GM12878 (cell line): ENCODE data around the gene UNC13D. TPM values are rescaled to one million over a fixed set of nuclear protein-coding genes. Genes with fewer than 3 reads are reported as not detected.

ENCODE experiments used
- ATAC-seq: fragments of 200-7000 bp; cut with Tn5 transposase; 3 replicates; pipeline ENCODE4 v1.9.1; 2020; ENCODE audit warnings: mild to moderate bottlenecking, moderate library complexity
- BruUV-seq: library from RNA; stranded (reverse); fragments of 400-500 nt; replicated peaks from 2 replicates; lab custom pipeline; 2021; lab: Mats Ljungman, UMichigan
- CTCF ChIA-PET: fragments of 300-600 bp; sonication (Branson Sonifier 250); formaldehyde crosslinking; extraction: SDS; loops from one replicate; lab custom pipeline; 2021; ENCODE audit warnings: inconsistent platforms; lab: Yijun Ruan, JAX
- POLR2A ChIA-PET: fragments of 350-600 bp; formaldehyde crosslinking; extraction: SDS; loops from one replicate; lab custom pipeline; 2021; ENCODE audit warnings: inconsistent platforms; lab: Charles Lee
- RAD21 ChIA-PET: fragments of 300-600 bp; sonication (Branson Sonifier 250); formaldehyde crosslinking; loops from one replicate; lab custom pipeline; 2023; ENCODE audit warnings: antibody characterized with exemption; ENCODE audit not compliant: unreplicated experiment; lab: Charles Lee
- SMC1A ChIA-PET: fragments of 300-600 bp; sonication (Branson Sonifier 250); formaldehyde crosslinking; loops from one replicate; lab custom pipeline; 2023; ENCODE audit not compliant: unreplicated experiment, uncharacterized antibody; lab: Charles Lee
- DNase-seq: peaks from one replicate; pipeline ENCODE4 v3.0.0-alpha.2; 2011; ENCODE audit warnings: low read depth, low spot score
- FAIRE-seq: peaks from 3 replicates; lab custom pipeline; 2011; peaks lifted over from hg19 to GRCh38; lab: Jason Lieb, UNC
- H2AFZ ChIP-seq: 2 replicates; pipeline ENCODE4 v1.6.0; 2011; ENCODE audit warnings: low read depth, low read length, control low read depth; ENCODE audit not compliant: control insufficient read depth
- H3K27ac ChIP-seq: 2 replicates; pipeline ENCODE4 v1.5.1; 2011; ENCODE audit warnings: control low read depth; ENCODE audit not compliant: control insufficient read depth, insufficient read depth
- H3K27me3 ChIP-seq, 2 experiments: replicated peaks in 1 of 2; 2 replicates each; pipeline versions ENCODE4 v1.6.0 to v1.6.1; 2011; ENCODE audit warnings: low read length in 1 of 2; ENCODE audit not compliant: control insufficient read depth in 2 of 2, insufficient read depth in 2 of 2
- H3K36me3 ChIP-seq, 2 experiments: 2 replicates each; pipeline ENCODE4 v1.5.1; 2011; ENCODE audit warnings: low read length in 1 of 2; ENCODE audit not compliant: control insufficient read depth in 2 of 2, insufficient read depth in 2 of 2
- H3K4me1 ChIP-seq: 2 replicates; pipeline ENCODE4 v1.6.1; 2011; ENCODE audit warnings: mild to moderate bottlenecking, low read length, moderate library complexity, mixed read lengths; ENCODE audit not compliant: control insufficient read depth, insufficient read depth
- H3K4me2 ChIP-seq: 2 replicates; pipeline ENCODE4 v1.6.0; 2011; ENCODE audit warnings: control low read depth; ENCODE audit not compliant: control insufficient read depth, insufficient read depth
- H3K4me3 ChIP-seq: fragments of 200-600 bp; sonication (generic); 2 replicates; pipeline ENCODE4 v1.5.1; 2016
- H3K79me2 ChIP-seq: 2 replicates; pipeline ENCODE4 v1.6.0; 2011; ENCODE audit warnings: low read length; ENCODE audit not compliant: control insufficient read depth, insufficient read depth
- H3K9ac ChIP-seq: 2 replicates; pipeline ENCODE4 v1.8.0; 2011; ENCODE audit warnings: low read length, control low read depth, mixed read lengths; ENCODE audit not compliant: control insufficient read depth, insufficient read depth
- H3K9me3 ChIP-seq: replicated peaks from 3 replicates; pipeline ENCODE4 v1.5.1; 2011; ENCODE audit warnings: mild to moderate bottlenecking, low read length; ENCODE audit not compliant: control insufficient read depth, insufficient read depth
- H4K20me1 ChIP-seq: 2 replicates; pipeline ENCODE4 v1.6.0; 2011; ENCODE audit not compliant: control insufficient read depth, insufficient read depth
- BACH1 ChIP-seq: fragments of 450-650 bp; IDR thresholded peaks from 2 replicates; pipeline ENCODE4 v1.6.1; 2017; ENCODE audit warnings: mild to moderate bottlenecking, borderline replicate concordance
- CBFB ChIP-seq: IDR thresholded peaks from 2 replicates; pipeline ENCODE4 v1.6.1; 2016; ENCODE audit warnings: antibody characterized with exemption, low read depth
- CBX5 ChIP-seq: sonication (generic); IDR thresholded peaks from 2 replicates; pipeline ENCODE4 v1.6.1; 2016; ENCODE audit warnings: low read depth, moderate library complexity, mild to moderate bottlenecking, inconsistent platforms
- EGR1 ChIP-seq, 2 experiments: IDR thresholded peaks; 1 replicate in 1 of 2; 2 replicates in 1 of 2; pipeline ENCODE4 v1.6.1; 2011 to 2012; ENCODE audit warnings: low read depth in 2 of 2, low read length in 2 of 2, borderline replicate concordance in 1 of 2, mild to moderate bottlenecking in 1 of 2, moderate library complexity in 1 of 2
- HCFC1 ChIP-seq: fragments of 150-350 bp; IDR thresholded peaks from 2 replicates; pipeline ENCODE4 v1.6.1; 2014; ENCODE audit warnings: low read length
- POLR2A ChIP-seq: IDR thresholded peaks from 2 replicates; pipeline ENCODE4 v1.6.1; 2011; ENCODE audit warnings: low read depth, mild to moderate bottlenecking, low read length
- POLR2AphosphoS5 ChIP-seq: IDR thresholded peaks from 2 replicates; pipeline ENCODE4 v1.6.1; 2011; ENCODE audit warnings: mild to moderate bottlenecking, low read length, inconsistent platforms
- RAD21 ChIP-seq: IDR thresholded peaks from 2 replicates; pipeline ENCODE4 v1.6.1; 2011; ENCODE audit warnings: mild to moderate bottlenecking, low read depth, low read length, moderate library complexity; ENCODE audit not compliant: insufficient read depth
- RUNX3 ChIP-seq: IDR thresholded peaks from 2 replicates; pipeline ENCODE4 v1.6.1; 2012; ENCODE audit warnings: low read length, inconsistent platforms
- SMC3 ChIP-seq: IDR thresholded peaks from 2 replicates; pipeline ENCODE4 v1.6.1; 2011; ENCODE audit warnings: low read length, improper control_type of control experiment, borderline replicate concordance
- USF2 ChIP-seq: IDR thresholded peaks from 2 replicates; pipeline ENCODE4 v1.6.1; 2011; ENCODE audit warnings: low read depth, low read length, improper control_type of control experiment, borderline replicate concordance
- YY1 ChIP-seq: IDR thresholded peaks from 2 replicates; pipeline ENCODE4 v1.6.1; 2011; ENCODE audit warnings: low read depth, mild to moderate bottlenecking, low read length
- ZNF217 ChIP-seq: fragments of 450-650 bp; IDR thresholded peaks from 2 replicates; pipeline ENCODE4 v1.6.1; 2017; ENCODE audit warnings: antibody characterized with exemption, mild to moderate bottlenecking
- WGBS: methylation state at CpG from one replicate; pipeline ENCODE4 v1.1.6; 2016; ENCODE audit warnings: low lambda C conversion rate; ENCODE audit not compliant: insufficient replicate concordance, insufficient coverage; ENCODE audit errors: missing lambda C conversion rate; 5-methylcytosine and 5-hydroxymethylcytosine counted together
- in situ Hi-C: fragments of 300-500 bp; cut with MboI; formaldehyde crosslinking; loops from 9 replicates; pipeline ENCODE4 v1.14.3; 2018; ENCODE audit warnings: mixed read lengths
- intact Hi-C: fragments of 100-400 bp; cut with micrococcal nuclease; formaldehyde crosslinking; loops from one replicate; pipeline ENCODE4 v1.14.2; 2022; ENCODE audit not compliant: unreplicated experiment
- polyA plus RNA-seq, 11 experiments: library from polyadenylated mRNA; depleted of rRNA in 4 of 11; unstranded in 6 of 11; stranded (reverse) in 5 of 11; fragments of >200 nt; fragmentation: Nextera tagmentation in 4 of 11; fragmentation: Illumina TruSeq in 1 of 11; extraction: Ambion mirVana in 4 of 11; extraction: Trizol in 1 of 11; gene quantifications; 1 replicate in 1 of 11; 2 replicates in 10 of 11; pipeline versions ENCODE4 v1.2.1 to v1.2.3, GENCODE V29; 2011 to 2016; ENCODE audit warnings: inconsistent platforms in 2 of 11, missing spikeins in 2 of 11, low read depth in 1 of 11
- total RNA-seq, 4 experiments: library from RNA; depleted of rRNA in 3 of 4; stranded (reverse); fragments of >200 nt in 3 of 4; fragmentation: Illumina TruSeq in 1 of 4; extraction: Trizol in 1 of 4; gene quantifications; 2 replicates each; pipeline versions ENCODE4 v1.2.1 to v1.2.3, GENCODE V29; 2013 to 2021
- TF ChIP-seq, protein P1 (sequence below), 3 experiments: IDR thresholded peaks in 2 of 3; conservative IDR thresholded peaks in 1 of 3; 2 replicates each; pipeline ENCODE4 v1.5.1; 2011; ENCODE audit warnings: low read depth in 3 of 3, low read length in 3 of 3, mild to moderate bottlenecking in 3 of 3, control low read depth in 2 of 3, moderate library complexity in 2 of 3, inconsistent platforms in 1 of 3, mixed read lengths in 1 of 3; ENCODE audit not compliant: control insufficient read depth in 2 of 3, insufficient read depth in 1 of 3; ENCODE audit errors: extremely low read depth in 1 of 3
- TF ChIP-seq, protein P2 (sequence below): fragments of 150-350 bp; IDR thresholded peaks from 2 replicates; pipeline ENCODE4 v1.6.1; 2016; ENCODE audit warnings: low read depth, low read length

UNC13D gene
- total and polyA plus RNA-seq, 10 of the 15 experiments (the other 5 are each of a cell fraction or from before 2014, with no cell fraction given): 0.32 to 63.9 (median 25.2) TPM

DNA sequence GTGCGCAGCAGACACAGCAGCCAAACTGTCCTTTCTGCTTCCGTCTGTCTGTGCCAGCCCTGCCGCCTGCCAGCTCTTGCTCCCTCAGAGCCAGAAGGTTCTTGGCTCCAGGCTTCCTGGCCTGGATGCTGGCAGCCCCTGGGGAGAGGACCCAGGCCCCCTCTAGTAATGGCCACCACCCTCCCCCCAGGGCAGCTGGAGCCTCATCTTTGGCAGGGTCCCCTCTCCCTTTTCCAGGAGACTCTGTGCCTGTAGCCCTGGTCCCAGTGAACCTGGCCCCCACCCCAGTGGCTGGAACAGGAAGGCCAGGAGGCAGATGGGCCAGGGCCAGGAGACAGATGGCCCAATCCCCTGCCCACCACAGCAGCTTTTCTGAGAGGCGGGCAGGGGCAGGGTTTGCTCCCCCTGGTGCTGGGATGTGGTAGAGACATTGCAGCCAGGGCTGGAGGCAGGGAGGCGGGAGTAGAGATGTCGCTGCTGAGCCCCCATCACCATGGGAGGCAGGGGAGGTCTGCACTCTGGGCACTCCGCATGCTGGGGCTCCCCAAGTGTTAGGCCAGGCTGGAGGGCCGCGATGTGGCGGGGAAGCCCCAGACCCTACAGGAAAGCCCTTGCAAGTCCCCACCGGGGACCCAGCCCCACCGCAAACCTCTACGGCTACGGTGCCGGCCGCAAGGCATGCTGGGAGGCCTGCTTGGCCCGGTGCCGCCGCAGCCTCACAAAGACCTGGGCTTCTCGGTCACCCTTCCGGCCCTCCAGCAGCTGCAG is 16.7 kb downstream of the UNC13D start:
- ChIA-PET CTCF (interaction anchor here (0.6 to 5.9 kb wide), 18 partner anchors 11 to 74 kb away, joined by 3 to 63 read pairs (median 5); partner anchors contain the start of genes GALK1 and UNK), POLR2A (interaction anchor here (0.8 to 2.5 kb wide), 6 partner anchors 9 to 63 kb away, joined by 3 to 7 read pairs (median 3); partner anchors contain the start of genes GALK1 and UNK), SMC1A (interaction anchor here (1.0 to 1.4 kb wide), 6 partner anchors 9 to 74 kb away, joined by 3 to 10 read pairs (median 4); partner anchors contain the start of genes GALK1 and UNK), RAD21 (interaction anchor here (1.0 to 2.0 kb wide), 6 partner anchors 19 to 74 kb away, joined by 3 to 10 read pairs (median 6); partner anchors contain the start of gene UNK)
- no peak for DNase-seq
- H4K20me1 ChIP-seq: no peaks in the 10 kb centered on the region
- no peak for FAIRE-seq
- no peaks in the 10 kb centered on the region for H3K27me3 ChIP-seq
- TSS peak; percentile 41 for BruUV-seq
- H3K9ac ChIP-seq: no peak overlapping the region
- H3K9me3 ChIP-seq: no peaks in the 10 kb centered on the region
- no peaks in the 10 kb centered on the region for H3K79me2 ChIP-seq
- intact Hi-C loops: no loop called here
- peak; percentile 79 for ATAC-seq
- no peaks in the 10 kb centered on the region for H3K4me1 ChIP-seq
- in situ Hi-C loops: no loop called here
- 35% methylated on average over 21 of the region's 21 CpGs for WGBS
- H3K4me2 ChIP-seq: no peak overlapping the region
- H2AFZ ChIP-seq: no peak overlapping the region
- no peak overlapping the region for H3K27ac ChIP-seq
- H3K36me3 ChIP-seq: peaks cover 3 to 5% of the 10 kb centered on the region in 2 experiments; a peak in 3 of 4 replicates
- TF ChIP-seq, protein P1, sequence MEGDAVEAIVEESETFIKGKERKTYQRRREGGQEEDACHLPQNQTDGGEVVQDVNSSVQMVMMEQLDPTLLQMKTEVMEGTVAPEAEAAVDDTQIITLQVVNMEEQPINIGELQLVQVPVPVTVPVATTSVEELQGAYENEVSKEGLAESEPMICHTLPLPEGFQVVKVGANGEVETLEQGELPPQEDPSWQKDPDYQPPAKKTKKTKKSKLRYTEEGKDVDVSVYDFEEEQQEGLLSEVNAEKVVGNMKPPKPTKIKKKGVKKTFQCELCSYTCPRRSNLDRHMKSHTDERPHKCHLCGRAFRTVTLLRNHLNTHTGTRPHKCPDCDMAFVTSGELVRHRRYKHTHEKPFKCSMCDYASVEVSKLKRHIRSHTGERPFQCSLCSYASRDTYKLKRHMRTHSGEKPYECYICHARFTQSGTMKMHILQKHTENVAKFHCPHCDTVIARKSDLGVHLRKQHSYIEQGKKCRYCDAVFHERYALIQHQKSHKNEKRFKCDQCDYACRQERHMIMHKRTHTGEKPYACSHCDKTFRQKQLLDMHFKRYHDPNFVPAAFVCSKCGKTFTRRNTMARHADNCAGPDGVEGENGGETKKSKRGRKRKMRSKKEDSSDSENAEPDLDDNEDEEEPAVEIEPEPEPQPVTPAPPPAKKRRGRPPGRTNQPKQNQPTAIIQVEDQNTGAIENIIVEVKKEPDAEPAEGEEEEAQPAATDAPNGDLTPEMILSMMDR (IDR thresholded peaks at IDR 0.05 in 2 of 3, conservative IDR thresholded peaks at IDR 0.05 in 1 of 3; ENCODE audit: control insufficient read depth in 2 of 3, extremely low read depth in 1 of 3, insufficient read depth in 1 of 3, low read depth in 3 of 3, low read length in 3 of 3): peak; percentile 53 to 73 (median 59)
- peak; percentile 16; the same call in 1 of the 2 replicates for TF ChIP-seq POLR2AphosphoS5
- TF ChIP-seq HCFC1: 0 out of 2 replicates have a peak, but pooled peaks have one; percentile 18
- TF ChIP-seq BACH1: no peak
- TF ChIP-seq EGR1 (IDR thresholded peaks at IDR 0.05; ENCODE audit: borderline replicate concordance in 1 of 2, low read depth in 2 of 2, low read length in 2 of 2): no peak
- TF ChIP-seq, protein P2, sequence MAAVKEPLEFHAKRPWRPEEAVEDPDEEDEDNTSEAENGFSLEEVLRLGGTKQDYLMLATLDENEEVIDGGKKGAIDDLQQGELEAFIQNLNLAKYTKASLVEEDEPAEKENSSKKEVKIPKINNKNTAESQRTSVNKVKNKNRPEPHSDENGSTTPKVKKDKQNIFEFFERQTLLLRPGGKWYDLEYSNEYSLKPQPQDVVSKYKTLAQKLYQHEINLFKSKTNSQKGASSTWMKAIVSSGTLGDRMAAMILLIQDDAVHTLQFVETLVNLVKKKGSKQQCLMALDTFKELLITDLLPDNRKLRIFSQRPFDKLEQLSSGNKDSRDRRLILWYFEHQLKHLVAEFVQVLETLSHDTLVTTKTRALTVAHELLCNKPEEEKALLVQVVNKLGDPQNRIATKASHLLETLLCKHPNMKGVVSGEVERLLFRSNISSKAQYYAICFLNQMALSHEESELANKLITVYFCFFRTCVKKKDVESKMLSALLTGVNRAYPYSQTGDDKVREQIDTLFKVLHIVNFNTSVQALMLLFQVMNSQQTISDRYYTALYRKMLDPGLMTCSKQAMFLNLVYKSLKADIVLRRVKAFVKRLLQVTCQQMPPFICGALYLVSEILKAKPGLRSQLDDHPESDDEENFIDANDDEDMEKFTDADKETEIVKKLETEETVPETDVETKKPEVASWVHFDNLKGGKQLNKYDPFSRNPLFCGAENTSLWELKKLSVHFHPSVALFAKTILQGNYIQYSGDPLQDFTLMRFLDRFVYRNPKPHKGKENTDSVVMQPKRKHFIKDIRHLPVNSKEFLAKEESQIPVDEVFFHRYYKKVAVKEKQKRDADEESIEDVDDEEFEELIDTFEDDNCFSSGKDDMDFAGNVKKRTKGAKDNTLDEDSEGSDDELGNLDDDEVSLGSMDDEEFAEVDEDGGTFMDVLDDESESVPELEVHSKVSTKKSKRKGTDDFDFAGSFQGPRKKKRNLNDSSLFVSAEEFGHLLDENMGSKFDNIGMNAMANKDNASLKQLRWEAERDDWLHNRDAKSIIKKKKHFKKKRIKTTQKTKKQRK: no peak
- TF ChIP-seq RUNX3: peak; percentile 47; the same call in 1 of the 2 replicates
- no peak for TF ChIP-seq ZNF217
- TF ChIP-seq CBFB: peak; percentile 36; the same call in 1 of the 2 replicates
- TF ChIP-seq YY1: 0 out of 2 replicates have a peak, but pooled peaks have one; percentile 22
- no peak for TF ChIP-seq USF2
- no peak for TF ChIP-seq CBX5
- TF ChIP-seq RAD21: peak; percentile 36; the same call in 1 of the 2 replicates
- peak; percentile 55; the same call in 1 of the 2 replicates for TF ChIP-seq SMC3
- TF ChIP-seq POLR2A: peak; percentile 68
- TF ChIP-seq, all 136 proteins: peak for 9
- H3K4me3 ChIP-seq: no peak overlapping the region
